ENCODE measurements around the gene RPTOR.

RPTOR gene

DNA sequence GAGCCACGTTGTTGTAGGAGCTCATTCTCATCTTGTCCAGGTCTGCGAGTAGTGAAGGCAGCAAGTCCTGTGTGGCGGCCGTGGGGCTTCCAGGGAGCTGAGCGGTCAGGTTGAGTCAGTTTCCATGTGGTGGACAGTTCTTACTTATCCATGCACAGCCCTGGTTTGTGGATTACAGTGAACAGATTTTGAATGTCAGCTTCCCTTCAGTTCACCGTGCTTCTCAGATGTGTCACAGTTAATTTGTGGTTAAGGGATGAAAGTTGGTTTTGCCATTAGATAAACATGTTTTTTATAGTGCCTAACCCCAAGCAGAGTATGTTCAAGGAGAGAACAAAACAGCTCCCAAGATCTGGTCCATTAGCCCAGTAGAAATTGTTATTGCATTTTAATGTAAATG, 103.1 kb downstream of the RPTOR start:
- DNase-seq = no peak

GRCh38 chr17:80649200-80649644, 104.6 kb downstream of the RPTOR start:
- no peak for DNase-seq

GRCh38 chr17:80649672-80650330, 105.2 kb downstream of the RPTOR start:
- peak; percentile 78 for DNase-seq

DNA sequence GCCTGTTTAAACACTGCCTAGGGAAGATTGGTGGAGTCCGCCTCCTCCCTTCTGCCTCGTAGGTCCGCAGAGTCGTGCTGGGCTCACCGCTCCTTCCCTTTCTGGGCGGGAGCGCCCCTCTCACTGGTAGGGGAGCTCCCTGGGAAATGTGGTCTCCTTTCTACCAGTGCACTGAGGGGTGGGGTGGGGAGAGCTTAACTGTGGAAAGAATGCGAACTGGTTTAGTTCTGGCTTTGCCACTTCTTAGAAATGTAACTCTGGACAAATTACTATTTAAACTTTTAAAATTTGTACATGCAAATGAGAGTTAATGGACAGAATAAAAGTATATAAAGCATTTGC, 105.7 kb downstream of the RPTOR start:
- DNase-seq = no peak

DNA sequence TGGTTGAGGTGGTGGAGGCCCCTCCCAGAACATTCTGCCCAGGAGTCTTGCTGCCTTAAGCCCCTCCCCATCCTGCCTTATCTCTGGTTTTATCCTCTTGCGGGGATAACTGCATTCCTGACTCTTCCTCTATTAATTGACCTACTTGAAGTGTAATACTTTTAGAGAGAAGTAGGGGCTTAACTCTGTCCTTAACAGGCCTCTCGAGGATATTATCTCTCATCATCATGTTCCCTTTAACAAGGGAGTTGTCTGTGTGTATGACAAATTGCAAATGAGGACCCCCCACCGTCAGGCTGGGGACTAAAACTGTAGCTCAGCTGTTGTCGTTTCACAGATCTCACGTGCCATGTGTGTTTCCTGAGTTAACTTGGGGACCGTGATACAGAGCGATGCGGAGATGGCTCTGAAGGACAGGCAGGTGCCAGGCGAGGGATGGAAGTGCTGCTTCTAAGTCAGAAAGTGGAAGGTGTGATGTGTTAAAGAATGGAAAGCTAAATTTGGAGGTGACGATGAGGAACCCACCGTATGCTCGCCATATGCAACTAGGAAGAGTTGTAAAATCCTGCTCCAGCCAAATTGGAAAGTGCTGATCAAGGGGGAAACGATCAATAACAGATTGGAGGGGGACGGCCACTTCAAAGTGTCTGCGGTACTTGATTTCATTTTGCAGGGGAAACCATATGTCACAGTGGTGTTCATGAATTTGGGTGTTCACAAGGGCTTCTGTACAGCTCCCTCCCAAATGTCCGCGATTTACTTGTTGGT, 106.3 kb downstream of the RPTOR start:
- DNase-seq = no peak

DNA sequence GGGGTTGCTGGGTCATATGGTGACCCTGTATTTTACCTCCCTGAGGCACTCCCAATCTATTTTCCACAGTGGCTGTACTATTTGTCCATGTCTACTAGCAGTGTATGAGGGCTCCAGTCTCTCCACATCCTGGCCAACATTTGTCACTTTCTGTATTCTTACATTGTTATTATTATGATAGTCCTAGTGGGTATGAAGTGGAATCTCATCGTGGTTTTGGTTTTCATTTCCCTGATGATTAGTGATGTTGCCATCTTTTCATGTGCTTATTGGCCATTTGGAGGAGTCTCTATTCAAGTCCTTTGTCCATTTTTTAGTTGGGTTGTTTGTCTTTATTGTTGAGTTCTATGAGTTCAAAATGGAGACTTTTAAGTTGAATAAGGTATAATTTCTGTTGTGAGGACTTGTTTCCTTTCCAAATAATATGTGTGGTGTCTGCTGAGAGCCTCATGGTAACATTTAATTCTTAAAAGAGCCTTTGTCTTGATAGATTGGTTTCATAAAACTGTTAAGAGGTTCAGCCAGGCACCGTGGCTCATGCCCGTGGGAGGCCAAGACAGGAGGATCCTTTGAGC, 108.2 kb downstream of the RPTOR start:
- DNase-seq = no peak

GRCh38 chr17:80653856-80654255, 109.2 kb downstream of the RPTOR start:
- no peak for DNase-seq

- no peak for DNase-seq
Observed at GRCh38 chr17:80655608-80656007, 111.0 kb downstream of the RPTOR start.

GRCh38 chr17:80656590-80656989, 112.0 kb downstream of the RPTOR start:
- DNase-seq = no peak

DNA sequence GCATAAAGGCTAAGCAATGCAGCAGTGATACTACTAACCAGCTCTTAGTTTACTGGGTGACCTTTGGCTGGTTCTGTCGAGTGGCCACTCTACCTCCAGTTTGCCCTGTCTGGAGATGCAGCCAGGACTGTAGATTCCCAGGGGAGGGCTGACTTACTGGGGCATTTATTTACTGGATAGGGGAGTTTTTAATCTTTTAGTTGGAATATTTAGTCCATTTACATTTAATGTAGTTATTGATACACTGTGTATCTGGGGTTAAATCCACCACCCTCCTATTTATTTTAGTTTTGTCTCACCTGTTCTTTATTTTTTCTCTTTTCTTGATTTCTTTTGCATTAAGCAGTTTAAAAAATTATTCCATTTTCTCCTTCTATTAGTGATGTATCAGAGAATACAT, 112.9 kb downstream of the RPTOR start:
- no peak for DNase-seq

- DNase-seq = no peak
Observed at GRCh38 chr17:80658821-80659220, 114.2 kb downstream of the RPTOR start.

GRCh38 chr17:80659651-80660050, 115.0 kb downstream of the RPTOR start:
- no peak for DNase-seq

GRCh38 chr17:80660527-80661198, 116.0 kb downstream of the RPTOR start:
- no peak for DNase-seq

DNA sequence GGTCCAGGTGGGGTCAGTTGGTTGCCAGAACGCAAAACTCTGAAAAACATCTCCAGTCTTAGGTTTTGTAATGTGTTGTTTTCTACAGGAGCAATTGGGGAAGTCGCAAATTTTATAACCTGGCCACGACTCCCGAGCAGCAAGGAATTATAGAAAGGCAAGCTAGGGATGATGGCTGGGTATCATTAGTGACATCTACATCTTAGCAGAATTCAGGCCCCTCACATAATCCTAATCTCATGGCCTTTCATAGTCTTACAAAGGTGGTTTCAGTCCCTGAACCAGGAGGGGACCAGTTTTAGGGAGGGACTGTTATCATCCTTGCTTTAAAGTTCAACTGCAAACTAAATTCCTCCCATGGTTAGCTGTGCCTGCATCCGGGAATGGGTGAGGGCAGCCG, 117.9 kb downstream of the RPTOR start:
- DNase-seq = no peak

DNA sequence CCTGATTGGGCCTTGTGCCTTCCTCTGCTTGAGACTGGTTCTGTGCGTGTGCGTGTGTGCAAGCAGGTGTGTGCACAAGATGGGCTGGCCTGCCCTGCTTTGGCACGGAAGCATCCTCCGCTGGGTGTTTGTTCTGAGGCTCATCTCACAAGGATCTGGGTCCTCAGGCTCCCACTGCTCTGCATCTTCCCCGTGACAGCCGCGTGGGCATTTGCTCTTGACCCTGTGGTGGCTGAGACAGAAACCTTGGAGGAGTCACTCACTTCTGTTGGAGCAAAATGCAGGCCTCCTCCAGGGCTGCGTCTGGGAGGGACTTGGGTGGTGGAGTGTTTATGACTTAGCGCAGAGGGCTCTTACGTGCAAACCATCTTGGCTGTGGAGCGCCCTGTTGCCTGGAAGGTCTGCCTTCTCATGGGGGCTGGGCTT, 119.2 kb downstream of the RPTOR start:
- DNase-seq = no peak

DNA sequence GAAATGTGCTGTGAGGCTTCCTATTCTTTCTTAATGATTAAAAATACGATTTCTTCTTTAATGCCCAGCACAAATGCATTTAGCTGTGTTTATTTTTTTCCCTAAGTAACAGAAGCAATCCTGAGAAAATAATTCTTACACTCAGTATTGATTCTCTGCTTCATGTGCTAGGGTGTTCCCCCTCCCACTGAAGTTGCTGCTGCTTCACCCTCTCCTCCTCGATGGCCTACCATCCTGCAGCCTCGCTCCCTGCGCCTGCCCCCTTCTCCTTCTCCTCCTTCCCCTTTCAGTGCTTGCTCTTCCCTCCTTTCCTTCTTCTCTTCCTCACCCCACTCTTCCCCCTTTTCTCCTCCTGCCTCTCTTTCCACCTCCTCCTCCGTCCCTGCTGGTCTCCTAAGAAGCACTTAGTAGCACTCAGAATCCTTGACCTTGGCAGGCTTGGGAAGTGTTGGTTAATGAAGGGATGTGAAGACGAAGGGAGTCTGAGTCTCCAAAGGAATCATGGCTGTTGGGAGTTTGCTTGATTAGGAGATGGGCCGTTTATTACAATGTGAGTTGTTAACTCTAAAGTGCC, 119.7 kb downstream of the RPTOR start:
- no peak for DNase-seq

DNA sequence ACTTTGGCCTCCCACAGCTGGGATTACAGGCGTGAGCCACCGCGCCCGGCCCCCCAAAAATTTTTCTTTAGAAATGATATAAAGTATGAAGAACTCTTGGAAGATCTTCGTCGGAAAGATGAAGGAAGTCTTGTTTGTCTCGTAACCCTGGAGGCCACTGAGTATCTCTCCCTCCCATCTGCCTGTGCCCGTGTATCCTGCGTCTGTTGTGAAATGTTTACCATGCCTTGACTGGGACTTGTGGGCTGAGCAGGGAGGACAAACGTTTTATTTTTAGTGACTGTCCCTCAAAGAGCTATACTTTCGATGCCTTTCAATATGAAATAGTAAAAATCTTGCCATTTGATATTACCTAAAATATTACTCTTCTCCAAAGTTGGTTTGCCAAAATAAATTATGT, 121.2 kb downstream of the RPTOR start:
- DNase-seq = peak; percentile 36

- no peak for DNase-seq
Observed at GRCh38 chr17:80666867-80667266, 122.2 kb downstream of the RPTOR start.

DNA sequence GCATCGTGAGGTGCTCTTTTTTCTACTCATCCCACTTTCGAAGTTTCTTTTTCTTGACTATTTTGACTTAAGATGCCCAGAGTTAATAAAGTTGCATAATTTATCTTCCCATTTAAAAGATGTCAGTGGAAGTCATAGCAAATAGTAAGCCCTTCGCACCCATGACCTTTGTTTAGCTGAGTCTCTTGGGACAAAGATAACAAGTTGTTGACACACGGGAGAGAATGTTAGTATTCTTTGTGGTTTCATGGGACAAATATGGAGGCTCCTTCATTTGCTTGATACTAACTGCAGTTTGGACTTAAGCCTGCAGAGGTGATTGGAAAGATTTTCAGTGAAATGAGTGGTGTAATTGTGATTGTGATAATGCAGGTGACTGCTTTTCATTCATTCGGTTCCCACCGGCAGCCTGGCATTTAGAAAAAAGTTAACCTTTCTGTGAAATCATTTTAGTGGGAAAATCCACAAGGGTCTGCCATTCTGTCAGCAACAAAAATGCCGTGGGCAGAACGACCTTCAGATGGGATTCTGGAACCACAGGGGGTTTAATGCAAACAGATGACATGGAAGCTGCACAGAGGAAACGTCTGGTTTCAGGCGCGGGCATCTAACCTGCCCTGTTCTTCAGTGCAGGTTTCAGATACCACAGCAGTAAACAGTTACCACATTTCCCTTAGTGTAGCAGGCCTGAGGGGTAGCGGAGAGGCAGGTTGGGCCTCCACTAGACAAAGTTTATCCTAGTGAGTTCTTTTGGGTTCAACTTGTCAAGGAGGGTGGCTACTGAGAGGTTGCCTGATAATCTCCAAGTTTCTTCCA, 123.0 kb downstream of the RPTOR start:
- DNase-seq = no peak

- no peak for DNase-seq
Observed at GRCh38 chr17:80668375-80669148, 123.9 kb downstream of the RPTOR start.

GRCh38 chr17:80671039-80671824, 126.6 kb downstream of the RPTOR start:
- DNase-seq = no peak

Measured in hematopoietic multipotent progenitor cell treated with erythropoietin and hydrocortisone succinate and interleukin-3 and kit ligand, for 6 days (in vitro differentiated cells).